RPMI8226 (cell line): ENCODE measurements around the gene NR2F1-AS1.

Experiments used
- DNase-seq: peaks from one replicate; pipeline ENCODE4 v3.0.0-alpha.2; 2015

Gene NR2F1-AS1

GRCh38 chr5:93602241-93603077 lies 21.4 kb upstream of the NR2F1-AS1 start:
- DNase-seq: no peak

GRCh38 chr5:93601802-93602155 lies 20.8 kb upstream of the NR2F1-AS1 start:
- no peak for DNase-seq

GRCh38 chr5:93601071-93601801 lies 20.2 kb upstream of the NR2F1-AS1 start:
- no peak for DNase-seq

- DNase-seq: no peak
These were observed 19.5 kb upstream of the NR2F1-AS1 start for GRCh38 chr5:93600409-93601070.

GRCh38 chr5:93599399-93600120 lies 18.5 kb upstream of the NR2F1-AS1 start:
- DNase-seq: no peak

GRCh38 chr5:93599001-93599379 lies 18.0 kb upstream of the NR2F1-AS1 start:
- no peak for DNase-seq

GRCh38 chr5:93598091-93599000 lies 17.3 kb upstream of the NR2F1-AS1 start:
- DNase-seq: no peak

GRCh38 chr5:93596676-93597490 lies 15.9 kb upstream of the NR2F1-AS1 start:
- peak; percentile 50 for DNase-seq

- DNase-seq: no peak
These were observed 15.3 kb upstream of the NR2F1-AS1 start for GRCh38 chr5:93596310-93596675.

GRCh38 chr5:93595420-93596147 lies 14.6 kb upstream of the NR2F1-AS1 start:
- DNase-seq: no peak

GRCh38 chr5:93594591-93595419 lies 13.8 kb upstream of the NR2F1-AS1 start:
- no peak for DNase-seq

- DNase-seq: no peak
These were observed 12.6 kb upstream of the NR2F1-AS1 start for GRCh38 chr5:93593476-93594131.

- no peak for DNase-seq
These were observed 11.9 kb upstream of the NR2F1-AS1 start for GRCh38 chr5:93592883-93593282.

GRCh38 chr5:93591323-93591945 lies 10.4 kb upstream of the NR2F1-AS1 start:
- DNase-seq: no peak

GRCh38 chr5:93590493-93590892 lies 9.5 kb upstream of the NR2F1-AS1 start:
- no peak for DNase-seq

GRCh38 chr5:93589829-93590215 lies 8.8 kb upstream of the NR2F1-AS1 start:
- DNase-seq: no peak

GRCh38 chr5:93589152-93589828 lies 8.3 kb upstream of the NR2F1-AS1 start:
- no peak for DNase-seq
